Activated naive CD4-positive, alpha-beta T cell treated with anti-CD3 and anti-CD28 coated beads, Interleukin-2, amount 50 U/mL, for 72 hours (primary cell): ENCODE results near the gene RFX5. TPM values are rescaled to one million over a fixed set of nuclear protein-coding genes. Genes with fewer than 3 reads are reported as not detected.
A peak's percentile ranks its signal among the peaks of the same experiment; 100 is the strongest.

Experiments
- ATAC-seq, 2 donors: fragments of 150-1000 bp; cut with Tn5 transposase; 2 replicates each; pipeline ENCODE4 v1.10.0; 2021; ENCODE audit warnings: mild to moderate bottlenecking in 2 of 2, moderate library complexity in 2 of 2
- DNase-seq, 2 donors: peaks; one replicate each; pipeline ENCODE4 v3.0.0; 2021 to 2022; ENCODE audit warnings: low spot score in 2 of 2
- H3K27ac Mint-ChIP-seq, 2 donors: one replicate each; pipeline ENCODE4 v1.8.0; 2022; ENCODE audit warnings: mild to moderate bottlenecking in 2 of 2, mixed read lengths in 2 of 2
- H3K36me3 Mint-ChIP-seq, 2 donors: one replicate each; pipeline ENCODE4 v1.8.0; 2022; ENCODE audit warnings: mixed read lengths in 2 of 2
- H3K9me3 Mint-ChIP-seq, 2 donors: one replicate each; pipeline ENCODE4 v1.8.0; 2022; ENCODE audit warnings: mixed read lengths in 2 of 2
- total RNA-seq, 2 donors: library from RNA; stranded (reverse); gene quantifications; one replicate each; pipeline ENCODE4 v1.2.3, GENCODE V29; 2022

RFX5 gene
- total RNA-seq, 2 donors from 2014 or later = 56.9 to 61.3 TPM

DNA sequence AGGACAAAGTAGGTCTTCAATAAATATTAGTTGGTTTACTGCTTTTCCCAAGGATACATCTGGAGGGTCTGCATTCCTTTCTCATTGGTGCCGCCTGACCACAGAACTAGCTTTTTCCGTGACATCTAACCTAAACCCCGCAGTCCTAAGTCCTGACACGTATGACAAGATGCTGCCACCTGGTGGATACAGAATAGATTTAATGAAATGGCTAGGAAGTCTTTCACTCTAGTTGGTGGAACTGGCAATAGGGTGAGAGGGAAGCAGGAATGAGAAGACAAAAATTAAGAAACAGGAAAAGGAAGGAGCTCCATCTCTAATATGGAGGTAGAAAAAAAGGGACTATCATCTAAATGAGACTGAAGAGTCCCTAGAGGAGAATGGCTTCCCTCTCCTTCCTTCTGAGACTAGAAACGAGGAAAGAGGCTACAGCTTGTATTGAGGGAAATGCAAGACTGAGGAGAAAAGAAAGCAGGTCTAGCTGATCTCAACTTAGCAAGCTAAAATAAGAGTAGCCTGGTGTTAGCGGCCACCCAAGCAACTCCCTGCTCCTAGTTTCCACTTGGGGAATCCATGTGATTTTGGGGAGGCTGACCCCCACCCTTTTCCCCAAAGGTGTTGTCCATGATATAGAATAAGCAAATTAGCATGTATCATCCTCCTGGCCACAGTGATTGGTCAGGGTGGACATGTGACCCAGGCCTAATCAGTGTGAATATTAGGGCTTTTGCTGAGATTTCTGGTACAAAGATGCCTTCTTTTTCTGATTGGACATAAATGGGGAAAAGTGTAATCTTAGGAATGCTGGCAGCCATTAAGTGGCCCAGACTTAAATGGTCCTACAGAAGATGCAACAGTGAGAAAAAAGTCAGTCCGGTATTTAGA, 5.9 kb downstream of the RFX5 start:
- Mint-ChIP-seq H3K36me3 (peaks cover 4 to 7% of the 10 kb centered on the region in 2 donors), H3K27ac (peak overlapping the region in 1 of 2 donors; percentile 41), H3K9me3 (no peaks in the 10 kb centered on the region)
- DNase-seq (peak in 1 of 2 donors; percentile 61), ATAC-seq (peak; percentile 90)

DNA sequence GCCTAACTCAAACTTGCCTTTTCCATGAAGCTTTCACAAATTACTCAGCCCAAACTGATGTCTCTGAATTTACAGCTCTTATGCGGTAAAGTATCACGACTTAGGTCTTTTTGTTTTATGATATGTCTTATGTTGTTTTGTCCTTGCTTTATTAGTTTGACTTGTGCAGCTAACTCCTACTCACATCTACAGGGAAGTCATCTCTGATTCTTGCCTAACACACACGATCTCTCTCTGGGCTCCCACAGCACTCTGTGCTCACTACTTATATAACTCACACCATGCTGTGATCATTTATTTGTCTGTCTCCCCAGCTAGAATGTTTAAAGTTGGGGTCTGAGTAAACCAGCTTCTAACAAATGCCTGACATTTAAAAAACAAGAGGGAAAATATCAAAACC, 10.5 kb downstream of the RFX5 start:
- Mint-ChIP-seq H3K27ac (no peak overlapping the region), H3K36me3 (no peaks in the 10 kb centered on the region), H3K9me3 (no peaks in the 10 kb centered on the region)
- ATAC-seq = no peak
- DNase-seq = no peak

DNA sequence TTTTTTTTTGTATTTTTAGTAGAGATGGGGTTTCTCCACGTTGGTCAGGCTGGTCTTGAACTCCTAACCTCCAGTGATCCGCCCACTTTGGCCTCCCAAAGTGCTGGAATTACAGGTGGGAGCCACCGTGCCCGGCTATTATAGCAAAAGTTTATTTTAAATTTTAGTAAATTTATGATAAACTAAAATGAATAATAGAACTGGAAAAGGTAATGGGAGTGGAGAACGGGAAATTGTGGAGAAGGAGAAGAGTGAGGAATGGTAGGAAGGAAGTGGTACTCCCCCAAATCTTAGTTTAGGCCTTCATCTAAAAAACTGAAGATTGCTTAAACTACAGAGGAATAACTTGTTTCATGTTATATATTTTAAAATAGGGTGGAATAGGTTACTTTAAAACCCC, 12.2 kb downstream of the RFX5 start:
- Mint-ChIP-seq H3K27ac (no peak overlapping the region), H3K9me3 (no peaks in the 10 kb centered on the region), H3K36me3 (no peaks in the 10 kb centered on the region)
- no peak for DNase-seq
- ATAC-seq = no peak

DNA sequence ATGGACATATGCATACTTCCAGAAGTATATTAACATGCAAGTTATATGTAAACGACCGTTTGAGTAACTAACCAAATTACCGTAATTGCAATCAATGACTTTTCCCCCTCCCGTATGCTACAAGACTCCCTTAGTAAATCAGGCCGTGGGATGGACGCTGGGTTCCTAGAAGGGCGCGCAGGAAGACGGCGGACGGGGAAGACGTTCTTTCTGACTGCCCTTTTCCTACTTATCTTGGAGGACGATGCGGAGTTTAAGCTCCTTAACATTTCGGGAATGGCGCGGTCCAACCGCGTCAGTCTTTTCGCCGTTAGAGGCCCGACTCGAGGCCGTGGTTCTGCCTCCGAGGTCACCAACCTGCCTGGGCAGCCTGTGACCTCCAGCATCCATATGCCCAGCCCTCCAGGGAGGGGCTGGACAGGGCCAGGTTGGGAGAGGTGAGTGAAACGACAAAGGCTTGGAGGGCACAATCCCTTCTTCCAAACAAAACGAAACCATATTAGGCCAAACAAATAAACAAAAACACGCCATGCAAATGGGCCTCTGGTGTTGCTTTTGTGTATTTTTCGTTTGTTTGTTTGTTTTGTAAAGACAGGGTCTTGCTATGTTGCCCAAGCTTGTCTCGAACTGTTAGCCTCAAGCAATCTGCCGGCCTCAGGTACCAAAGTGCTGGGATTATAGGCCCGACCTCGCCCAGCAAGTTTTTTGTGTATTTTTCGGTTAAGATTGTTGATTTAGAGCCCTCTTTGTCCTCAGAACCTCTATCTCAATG, 19.0 kb downstream of the RFX5 start:
- Mint-ChIP-seq H3K9me3 (no peaks in the 10 kb centered on the region), H3K36me3 (peaks cover 9 to 15% of the 10 kb centered on the region in 2 donors), H3K27ac (peak overlapping the region; percentile 86 to 100)
- ATAC-seq (peak; percentile 23 to 37), DNase-seq (peak in 1 of 2 donors; percentile 22)

DNA sequence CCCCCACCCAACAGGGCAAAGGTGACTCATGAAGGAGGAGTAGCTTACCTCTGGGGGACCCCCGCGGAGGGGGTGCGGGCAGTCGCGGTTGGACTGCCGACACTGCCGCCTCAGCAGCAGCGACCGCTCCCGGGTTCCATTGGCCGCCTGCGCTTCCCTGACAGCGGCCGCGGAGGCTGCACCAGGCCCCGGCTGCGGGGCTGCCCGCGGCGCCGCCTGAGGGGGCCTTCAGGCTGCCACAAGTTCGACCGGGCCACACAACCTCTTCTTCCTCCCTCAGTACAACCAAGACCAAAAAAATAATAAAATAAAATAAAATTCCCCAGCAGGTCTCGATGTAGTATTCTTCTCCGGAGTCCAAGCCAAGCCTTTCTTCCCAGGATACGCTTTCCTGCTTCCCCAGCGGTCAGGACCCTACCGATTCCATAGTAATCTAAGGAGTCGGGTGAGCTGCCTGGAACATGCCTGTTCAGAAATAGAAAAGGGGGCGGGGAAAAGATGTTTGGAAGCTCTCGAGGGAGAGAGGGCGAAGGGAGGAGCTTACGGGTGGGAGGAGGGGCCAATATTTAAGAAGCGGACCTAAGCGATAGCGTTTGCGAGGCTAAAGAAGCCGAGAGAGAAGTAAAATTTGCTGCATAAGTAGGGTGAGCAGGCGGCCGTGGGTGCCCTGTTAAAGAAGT, 19.7 kb downstream of the RFX5 start, which contains the start of gene PI4KB:
Gene PI4KB, minus strand, starts transcription at position 194 of the 680 bp plus-strand sequence. CDS start 10,935 bp downstream, outside the sequence.
- peak within 1 kb of the TSS; percentile 86 to 100 for H3K27ac Mint-ChIP-seq
- DNase-seq (peak; percentile 84 to 86), ATAC-seq (peak; percentile 89 to 96)
- H3K9me3 Mint-ChIP-seq = no peaks in the 10 kb centered on the region
- peaks cover 14 to 15% of the 10 kb centered on the region in 2 donors for H3K36me3 Mint-ChIP-seq

DNA sequence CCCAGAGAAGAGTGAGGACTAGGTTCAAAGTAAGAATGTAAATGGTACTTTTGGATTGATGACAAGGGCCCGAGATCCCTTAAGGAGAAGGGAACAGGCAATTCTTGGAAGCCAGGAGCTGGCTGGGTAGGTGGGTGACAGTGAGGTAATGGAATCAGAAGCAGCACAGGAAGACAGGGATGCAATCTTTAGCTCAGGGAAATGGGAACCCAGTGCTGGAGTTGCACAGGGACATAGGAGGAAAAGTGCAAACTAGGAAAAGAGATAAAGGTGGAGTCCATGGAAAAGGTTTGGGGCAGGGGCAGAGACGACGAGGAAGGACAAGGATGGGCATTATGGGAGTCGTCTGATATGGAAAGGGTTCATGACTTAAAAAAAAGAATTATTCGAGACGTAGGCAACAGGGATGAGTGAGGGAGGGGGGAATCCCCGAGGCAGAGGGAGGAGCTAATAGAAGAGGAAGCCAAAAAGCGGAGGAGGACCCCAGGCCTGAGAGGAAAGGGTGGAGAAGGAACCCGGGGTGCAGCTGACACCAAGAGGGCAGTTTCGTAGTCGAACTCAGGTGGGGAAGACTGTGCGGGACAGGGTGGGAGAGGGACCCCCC, 20.3 kb downstream of the RFX5 start:
- ATAC-seq (peak; percentile 55 to 76), DNase-seq (peak in 1 of 2 donors; percentile 46)
- H3K27ac Mint-ChIP-seq = peak overlapping the region; percentile 86 to 92
- H3K36me3 Mint-ChIP-seq = peaks cover 14 to 15% of the 10 kb centered on the region in 2 donors
- H3K9me3 Mint-ChIP-seq = no peaks in the 10 kb centered on the region

DNA sequence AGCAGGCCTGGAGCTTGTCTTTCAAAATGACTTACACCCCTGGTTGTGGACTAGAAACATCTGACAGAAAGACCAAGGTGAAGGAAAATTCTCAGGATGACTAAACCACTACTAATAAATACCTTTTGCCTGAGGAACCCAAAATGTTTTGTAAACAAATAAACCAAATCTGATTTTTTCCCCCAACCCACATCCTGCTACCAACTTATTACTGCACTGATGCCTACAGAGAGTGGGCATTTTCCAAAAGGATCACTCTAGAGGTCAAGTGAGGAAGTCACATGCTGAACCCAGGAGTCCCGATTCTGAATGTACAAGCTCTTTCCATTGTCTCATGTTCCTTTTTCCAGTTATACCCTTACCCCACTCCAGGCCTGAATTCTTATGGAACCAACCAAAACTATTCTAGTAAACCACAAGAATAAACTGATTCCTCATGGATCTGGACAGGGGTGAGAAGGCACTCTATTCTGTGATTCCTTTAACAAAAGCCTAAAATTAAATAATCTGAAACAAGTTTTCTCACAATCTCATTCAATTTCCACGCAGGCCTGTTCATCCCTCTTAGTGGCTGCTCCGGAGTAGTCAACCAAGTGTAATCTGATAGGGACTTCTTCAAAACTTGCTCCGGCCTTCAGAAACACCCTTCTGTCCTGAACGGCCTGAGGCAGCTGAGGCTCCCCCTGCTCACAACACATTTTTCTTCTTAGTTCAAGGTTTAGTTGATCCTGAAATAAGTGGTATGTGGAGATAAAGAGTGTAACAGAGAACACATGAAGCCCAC, 21.2 kb downstream of the RFX5 start:
- peaks cover 14 to 15% of the 10 kb centered on the region in 2 donors for H3K36me3 Mint-ChIP-seq

DNA sequence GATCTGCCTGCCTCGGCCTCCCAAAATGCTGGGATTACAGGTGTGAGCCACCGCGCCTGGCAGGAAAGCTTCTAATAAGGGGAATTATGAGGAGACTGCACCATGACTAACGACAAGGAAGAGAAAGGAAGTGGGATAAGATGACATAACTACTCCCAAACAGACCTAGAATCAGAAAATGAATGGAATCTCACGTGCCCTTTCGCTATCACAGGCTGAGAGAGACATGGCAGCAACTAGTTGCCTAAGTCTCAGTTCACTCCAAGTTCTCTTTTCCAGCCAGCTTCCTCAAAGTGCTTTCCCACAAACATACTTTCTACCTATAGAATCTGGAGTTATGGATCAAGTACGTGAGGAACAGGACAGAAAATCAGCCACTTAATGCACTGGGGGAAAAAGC, 21.8 kb downstream of the RFX5 start:
- DNase-seq (no peak), ATAC-seq (no peak)
- Mint-ChIP-seq H3K9me3 (no peaks in the 10 kb centered on the region), H3K36me3 (peaks cover 14 to 20% of the 10 kb centered on the region in 2 donors), H3K27ac (peak overlapping the region; percentile 86 to 92)

More for the DNA sequence above, 21.2 kb downstream of the RFX5 start:
- Mint-ChIP-seq H3K9me3 (no peaks in the 10 kb centered on the region), H3K27ac (peak overlapping the region; percentile 86 to 92)
- no peak for ATAC-seq
- DNase-seq = no peak

DNA sequence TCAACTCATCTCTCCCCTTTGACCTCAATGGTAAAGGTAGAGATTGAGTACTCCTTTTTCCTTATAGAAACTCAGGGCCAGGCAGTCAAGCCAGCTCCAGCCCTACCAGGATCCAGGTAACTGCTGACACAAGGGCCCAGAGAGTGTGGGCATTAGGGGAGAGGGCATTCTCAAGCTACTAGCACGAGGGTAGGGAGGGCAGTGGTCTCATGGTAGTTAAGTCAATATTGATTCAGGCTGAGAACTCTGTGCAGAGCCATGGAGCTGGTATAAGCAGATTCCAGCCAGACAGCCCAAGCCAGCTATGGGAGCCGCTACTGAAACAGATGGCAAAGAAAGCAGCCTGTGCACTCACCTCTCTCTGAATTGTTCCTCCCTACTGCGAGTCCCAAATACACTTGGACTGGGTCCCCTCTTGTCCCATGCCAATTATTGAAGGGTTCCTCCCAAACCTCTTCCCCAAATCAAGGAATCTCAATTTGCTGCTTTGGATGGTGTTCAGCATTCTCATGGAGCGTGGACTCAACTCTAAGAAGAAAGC, 22.6 kb downstream of the RFX5 start:
- H3K27ac Mint-ChIP-seq = peak overlapping the region in 1 of 2 donors; percentile 39
- H3K9me3 Mint-ChIP-seq = no peaks in the 10 kb centered on the region
- no peak for ATAC-seq
- H3K36me3 Mint-ChIP-seq = peaks cover 14 to 20% of the 10 kb centered on the region in 2 donors
- no peak for DNase-seq

DNA sequence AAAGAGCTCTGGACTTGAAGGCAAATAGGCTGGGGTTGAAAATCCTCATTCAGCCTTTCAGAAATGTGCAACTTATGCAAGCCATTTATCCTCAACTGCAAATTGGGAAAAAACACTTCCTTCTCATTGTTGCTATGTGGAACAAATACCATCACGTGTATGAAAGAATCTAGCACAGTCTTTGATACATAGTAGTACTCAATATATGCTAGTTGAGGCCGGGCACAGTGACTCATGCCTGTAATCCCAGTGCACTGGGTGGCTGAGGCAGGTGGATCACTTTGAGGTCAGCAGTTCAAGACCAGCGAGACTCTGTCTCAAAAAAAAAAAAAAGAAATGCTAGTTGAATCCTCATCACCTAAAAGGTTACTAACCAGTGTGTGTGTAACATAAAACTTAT, 28.1 kb downstream of the RFX5 start:
- peaks cover 5 to 12% of the 10 kb centered on the region in 2 donors for H3K36me3 Mint-ChIP-seq

DNA sequence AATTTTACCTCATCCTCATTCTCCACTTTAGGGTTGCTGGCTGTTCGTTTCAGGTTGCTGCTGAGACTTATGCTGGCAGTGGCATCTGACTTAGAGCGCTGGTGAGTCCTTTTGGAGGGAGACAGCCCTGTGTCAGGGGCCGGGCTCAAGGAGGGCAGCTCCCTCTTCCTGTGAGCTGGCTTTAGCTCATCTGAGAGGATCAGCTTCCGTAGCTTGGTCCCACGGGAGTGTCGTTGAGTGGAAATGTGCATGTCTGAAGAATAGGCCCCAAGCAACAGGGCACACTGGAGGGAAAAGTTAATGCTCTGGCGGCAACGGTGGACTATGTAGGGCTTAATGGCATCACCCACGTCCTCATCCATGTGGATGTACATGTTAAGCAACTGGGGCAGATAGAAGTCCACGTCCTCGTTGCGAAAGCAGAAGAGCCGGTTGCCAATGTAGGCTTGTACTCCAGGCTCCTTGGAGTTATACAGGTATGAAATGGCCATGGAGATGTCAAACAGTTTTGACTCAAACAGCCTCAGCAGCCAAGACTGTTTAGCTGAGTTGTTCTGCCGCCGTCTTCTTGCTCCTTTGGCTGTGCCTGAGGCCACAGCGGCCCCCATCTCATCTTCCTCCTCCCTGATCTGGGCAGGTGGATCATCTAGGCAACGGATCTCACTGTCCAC, 31.4 kb downstream of the RFX5 start:
- H3K27ac Mint-ChIP-seq = peak overlapping the region; percentile 1 to 75
- peaks cover 5 to 12% of the 10 kb centered on the region in 2 donors for H3K36me3 Mint-ChIP-seq

More for the DNA sequence above, 28.1 kb downstream of the RFX5 start:
- no peak for DNase-seq
- no peaks in the 10 kb centered on the region for H3K9me3 Mint-ChIP-seq
- H3K27ac Mint-ChIP-seq = peak overlapping the region in 1 of 2 donors; percentile 44
- ATAC-seq = no peak

DNA sequence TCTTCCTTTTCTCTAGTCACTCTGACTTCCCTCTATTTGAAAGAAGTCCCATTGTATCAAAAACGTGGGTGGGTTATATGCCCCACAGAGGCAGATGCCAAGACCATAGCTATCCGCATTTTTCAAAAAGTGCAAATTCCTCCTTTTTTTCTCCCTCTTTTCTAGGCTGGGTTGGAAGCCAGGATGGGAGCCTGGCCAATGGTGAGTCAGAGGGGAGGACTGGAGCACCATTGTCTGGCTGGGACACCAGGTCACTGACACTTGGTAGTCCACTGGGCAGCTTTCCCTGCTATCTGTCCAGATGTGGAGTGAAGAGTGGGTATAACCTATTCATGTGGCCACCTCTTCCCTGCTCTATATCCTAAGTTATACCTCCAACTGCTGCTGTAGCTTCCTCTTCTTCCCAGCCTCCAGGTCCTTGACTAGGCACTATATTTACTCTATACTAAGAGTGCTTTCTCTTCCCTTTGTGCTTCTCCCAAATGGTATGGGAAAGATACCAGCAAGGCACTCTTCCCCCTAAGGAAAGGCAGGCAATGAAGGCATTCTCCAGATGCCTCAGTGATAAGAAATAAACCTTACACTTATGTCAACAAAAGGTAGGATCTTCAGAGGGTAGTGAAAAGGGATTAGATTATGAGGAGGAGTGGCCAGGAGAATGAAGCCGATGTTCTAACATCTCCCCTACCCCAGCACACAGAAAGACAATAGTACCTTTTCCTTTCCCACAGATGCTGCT, 32.7 kb downstream of the RFX5 start:
- no peak for ATAC-seq
- Mint-ChIP-seq H3K9me3 (no peaks in the 10 kb centered on the region), H3K36me3 (peaks cover 0 to 12% of the 10 kb centered on the region in 2 donors), H3K27ac (peak overlapping the region in 1 of 2 donors; percentile 88)
- DNase-seq = no peak

More for the DNA sequence above, 31.4 kb downstream of the RFX5 start:
- ATAC-seq (no peak), DNase-seq (no peak)
- H3K9me3 Mint-ChIP-seq = no peaks in the 10 kb centered on the region

DNA sequence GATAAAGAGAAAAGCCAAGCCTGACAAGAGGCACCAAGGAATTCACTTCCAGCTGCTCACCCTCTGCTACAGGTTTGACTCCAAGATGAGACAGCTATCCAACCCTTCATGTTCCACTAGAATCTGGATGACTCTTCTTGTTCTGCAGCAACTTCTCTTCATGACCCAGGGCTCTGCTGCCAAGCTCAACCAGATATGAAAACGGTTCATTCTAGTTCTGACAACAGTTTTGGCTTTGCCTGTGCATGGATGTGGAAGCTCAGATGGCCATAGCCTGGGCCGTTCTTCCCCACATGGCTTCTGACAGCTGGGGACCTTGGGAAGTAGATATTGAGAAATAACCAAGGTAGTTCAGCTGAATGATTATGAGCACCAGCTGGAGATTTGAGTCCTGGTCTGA, 33.6 kb downstream of the RFX5 start:
- DNase-seq (no peak), ATAC-seq (no peak)
- H3K36me3 Mint-ChIP-seq = peaks cover 4 to 16% of the 10 kb centered on the region in 2 donors
- H3K9me3 Mint-ChIP-seq = no peaks in the 10 kb centered on the region
- peak overlapping the region in 1 of 2 donors; percentile 26 for H3K27ac Mint-ChIP-seq

DNA sequence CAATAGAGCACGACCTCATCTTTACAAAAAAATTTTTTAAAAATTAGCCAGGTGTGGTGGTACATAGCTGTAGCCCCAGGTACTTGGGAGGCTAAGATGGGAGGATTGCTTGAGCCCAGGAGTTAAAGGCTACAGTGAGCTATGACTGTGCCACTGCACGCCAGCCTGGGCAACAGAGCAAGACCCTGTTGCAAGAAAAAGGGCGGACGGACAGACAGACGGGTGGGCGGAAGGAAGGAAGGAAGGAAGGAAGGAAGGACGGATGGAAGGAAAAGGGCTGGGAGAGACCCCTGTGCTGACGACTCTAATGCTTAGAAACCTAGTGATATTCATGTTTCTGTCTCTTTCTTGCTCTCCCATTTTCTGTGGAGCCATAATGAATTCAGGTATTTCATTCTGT, 34.2 kb downstream of the RFX5 start:
- Mint-ChIP-seq H3K9me3 (no peaks in the 10 kb centered on the region), H3K27ac (peak overlapping the region; percentile 87 to 99), H3K36me3 (peaks cover 4 to 16% of the 10 kb centered on the region in 2 donors)
- ATAC-seq (no peak), DNase-seq (no peak)
